Ovary (tissue), 3 donors: ENCODE results near the gene TECTB.

Experiments used
- POLR2A ChIP-seq: fragments of 450-650 bp; IDR thresholded peaks from one replicate; pipeline ENCODE4 v1.6.1; 2017; ENCODE audit warnings: antibody characterized with exemption, mild to moderate bottlenecking, moderate library complexity
- TF ChIP-seq, protein P1 (sequence below), 3 donors: fragments of 450-650 bp in 2 of 3; fragments of 200-600 bp in 1 of 3; IDR thresholded peaks; one replicate each; pipeline versions ENCODE4 v1.5.1 to v1.8.0; 2016 to 2022; ENCODE audit warnings: antibody characterized with exemption in 3 of 3, mild to moderate bottlenecking in 1 of 3
- donor health status: DM: no; HTN: no; CAD: no.

DNA sequence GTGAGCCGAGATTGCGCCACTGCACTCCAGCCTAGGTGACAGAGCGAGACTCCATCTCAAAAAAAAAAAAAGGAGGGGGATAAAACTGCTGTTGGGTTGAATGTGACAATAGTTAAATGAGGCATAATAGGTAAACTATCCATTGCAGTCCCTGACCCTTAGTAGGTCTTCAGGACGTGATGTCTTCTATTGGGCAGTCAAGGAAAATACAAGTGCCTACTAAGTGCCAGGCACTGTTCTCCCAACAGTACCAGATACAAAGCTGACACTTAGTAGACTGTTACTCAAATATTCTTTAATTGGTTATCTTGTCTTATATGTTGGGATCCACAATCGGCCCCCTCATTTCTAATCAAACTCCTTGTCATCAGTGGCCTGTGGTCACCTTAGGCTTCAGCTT is 63.6 kb downstream of the TECTB start:
- TF ChIP-seq, protein P1, sequence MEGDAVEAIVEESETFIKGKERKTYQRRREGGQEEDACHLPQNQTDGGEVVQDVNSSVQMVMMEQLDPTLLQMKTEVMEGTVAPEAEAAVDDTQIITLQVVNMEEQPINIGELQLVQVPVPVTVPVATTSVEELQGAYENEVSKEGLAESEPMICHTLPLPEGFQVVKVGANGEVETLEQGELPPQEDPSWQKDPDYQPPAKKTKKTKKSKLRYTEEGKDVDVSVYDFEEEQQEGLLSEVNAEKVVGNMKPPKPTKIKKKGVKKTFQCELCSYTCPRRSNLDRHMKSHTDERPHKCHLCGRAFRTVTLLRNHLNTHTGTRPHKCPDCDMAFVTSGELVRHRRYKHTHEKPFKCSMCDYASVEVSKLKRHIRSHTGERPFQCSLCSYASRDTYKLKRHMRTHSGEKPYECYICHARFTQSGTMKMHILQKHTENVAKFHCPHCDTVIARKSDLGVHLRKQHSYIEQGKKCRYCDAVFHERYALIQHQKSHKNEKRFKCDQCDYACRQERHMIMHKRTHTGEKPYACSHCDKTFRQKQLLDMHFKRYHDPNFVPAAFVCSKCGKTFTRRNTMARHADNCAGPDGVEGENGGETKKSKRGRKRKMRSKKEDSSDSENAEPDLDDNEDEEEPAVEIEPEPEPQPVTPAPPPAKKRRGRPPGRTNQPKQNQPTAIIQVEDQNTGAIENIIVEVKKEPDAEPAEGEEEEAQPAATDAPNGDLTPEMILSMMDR (IDR thresholded peaks at IDR 0.05) = no peak
- TF ChIP-seq POLR2A = no peak
